ENCODE results near the gene PDZRN4. TPM values are rescaled to one million over a fixed set of nuclear protein-coding genes. Genes with fewer than 3 reads are reported as not detected.

Gene PDZRN4
- total and polyA plus RNA-seq, 8 donors = 0.58 to 29.0 (median 2.2) TPM

GRCh38 chr12:41468756-41469155 lies 280.6 kb downstream of the PDZRN4 start:
- no peak for DNase-seq
- Histone ChIP-seq H3K27ac (no peak overlapping the region), H3K4me3 (no peak overlapping the region), H3K9me3 (no peaks in the 10 kb centered on the region), H3K27me3 (no peaks in the 10 kb centered on the region), H3K36me3 (no peaks in the 10 kb centered on the region), H3K4me1 (peaks cover 0 to 16% (median 4%) of the 10 kb centered on the region in 4 donors)
- intact Hi-C loops (cut with DNase I; ENCODE audit: low total_unique reads) = no loop called here
- 76 to 89% (median 76%) methylated on average over 7 of the region's 7 CpGs for WGBS, 5 donors
- TF ChIP-seq POLR2A (IDR thresholded peaks at IDR 0.05) = no peak
- no peak for TF ChIP-seq POLR2AphosphoS5 (IDR thresholded peaks at IDR 0.05)
- no peak for TF ChIP-seq EP300 (IDR thresholded peaks at IDR 0.05)
- no peak for TF ChIP-seq CTCF (IDR thresholded peaks at IDR 0.05)

GRCh38 chr12:41473441-41473840 lies 285.3 kb downstream of the PDZRN4 start:
- peak in 1 of 2 donors; percentile 19 for DNase-seq
- H3K36me3 ChIP-seq = no peaks in the 10 kb centered on the region
- no peak overlapping the region for H3K4me3 ChIP-seq
- H3K27me3 ChIP-seq = no peaks in the 10 kb centered on the region
- intact Hi-C loops (cut with DNase I; ENCODE audit: low total_unique reads) = no loop called here
- H3K4me1 ChIP-seq = peaks cover 0 to 6% (median 0%) of the 10 kb centered on the region in 4 donors
- no peaks in the 10 kb centered on the region for H3K9me3 ChIP-seq
- TF ChIP-seq POLR2AphosphoS5 (IDR thresholded peaks at IDR 0.05) (no peak), EP300 (IDR thresholded peaks at IDR 0.05) (no peak), CTCF (IDR thresholded peaks at IDR 0.05) (no peak), POLR2A (IDR thresholded peaks at IDR 0.05) (no peak)
- H3K27ac ChIP-seq = no peak overlapping the region
- WGBS, 5 donors = 76 to 94% (median 82%) methylated on average over 1 of the region's 1 CpG

- TF ChIP-seq CTCF (IDR thresholded peaks at IDR 0.05) (no peak), POLR2AphosphoS5 (IDR thresholded peaks at IDR 0.05) (no peak), EP300 (IDR thresholded peaks at IDR 0.05) (no peak), POLR2A (IDR thresholded peaks at IDR 0.05) (no peak)
- Histone ChIP-seq H3K27me3 (no peaks in the 10 kb centered on the region), H3K36me3 (no peaks in the 10 kb centered on the region), H3K4me1 (peaks cover 0 to 6% (median 0%) of the 10 kb centered on the region in 4 donors), H3K27ac (no peak overlapping the region), H3K4me3 (no peak overlapping the region), H3K9me3 (no peaks in the 10 kb centered on the region)
- DNase-seq = no peak
- intact Hi-C loops (cut with DNase I; ENCODE audit: low total_unique reads) = no loop called here
- 68 to 92% (median 86%) methylated on average over 1 of the region's 1 CpG for WGBS, 5 donors
Observed at GRCh38 chr12:41474001-41474400, 285.9 kb downstream of the PDZRN4 start.

- peaks cover 0 to 6% (median 0%) of the 10 kb centered on the region in 4 donors for H3K4me1 ChIP-seq
- TF ChIP-seq EP300 (IDR thresholded peaks at IDR 0.05) (no peak), CTCF (IDR thresholded peaks at IDR 0.05) (no peak), POLR2A (IDR thresholded peaks at IDR 0.05) (no peak), POLR2AphosphoS5 (IDR thresholded peaks at IDR 0.05) (no peak)
- no peaks in the 10 kb centered on the region for H3K9me3 ChIP-seq
- no peaks in the 10 kb centered on the region for H3K36me3 ChIP-seq
- no peaks in the 10 kb centered on the region for H3K27me3 ChIP-seq
- no peak overlapping the region for H3K4me3 ChIP-seq
- H3K27ac ChIP-seq = no peak overlapping the region
- WGBS, 5 donors = 57 to 65% (median 64%) methylated on average over 8 of the region's 8 CpGs
- no peak for DNase-seq
- intact Hi-C loops (cut with DNase I; ENCODE audit: low total_unique reads) = no loop called here
Observed at GRCh38 chr12:41476499-41477439, 288.6 kb downstream of the PDZRN4 start.

Data from stomach (tissue), 9 donors.